ENCODE measurements around the gene DNAH7. TPM values are rescaled to one million over a fixed set of nuclear protein-coding genes. Genes with fewer than 3 reads are reported as not detected.

Gene DNAH7
- total and polyA plus RNA-seq, 2 donors (not counting 3 experiments of a cell fraction or from before 2014, with no cell fraction given) = 0.15 to 0.24 TPM

- Histone ChIP-seq H3K9me3 (replicated peaks; ENCODE audit: control insufficient read depth, insufficient read depth, low read length) (no peaks in the 10 kb centered on the region), H3K9ac (replicated peaks; ENCODE audit: extremely low read depth, insufficient read depth, low read length) (no peak overlapping the region), H3K27me3 (ENCODE audit: control insufficient read depth in 2 of 2, insufficient read depth in 2 of 2, low read length in 2 of 2) (no peaks in the 10 kb centered on the region), H3K36me3 (ENCODE audit: control insufficient read depth in 2 of 2, extremely low read depth in 1 of 2, insufficient read depth in 2 of 2, low read length in 2 of 2) (no peaks in the 10 kb centered on the region), H3K4me3 (replicated peaks in 1 of 3; ENCODE audit: insufficient read depth in 1 of 3, low read depth in 1 of 3, low read length in 3 of 3) (no peak overlapping the region), H3K79me2 (ENCODE audit: control insufficient read depth, insufficient read depth, low read length) (no peaks in the 10 kb centered on the region), H4K20me1 (replicated peaks; ENCODE audit: control insufficient read depth, extremely low read depth, insufficient read depth, low read length) (no peaks in the 10 kb centered on the region), H3K9me1 (replicated peaks; ENCODE audit: control insufficient read depth, extremely low read depth, insufficient read depth, low read length) (no peaks in the 10 kb centered on the region), H3K27ac (ENCODE audit: insufficient read depth, low read depth, low read length) (no peak overlapping the region), H3K4me1 (ENCODE audit: control insufficient read depth, extremely low read depth, insufficient read depth, low read length) (no peaks in the 10 kb centered on the region), H3K4me2 (ENCODE audit: insufficient read depth, low read length) (no peak overlapping the region), H2AFZ (ENCODE audit: low read depth, low read length) (no peak overlapping the region)
- ChIA-PET POLR2A (no interaction called here), CTCF (no interaction called here)
- FAIRE-seq = no peak
- no peak for DNase-seq (ENCODE audit: low read depth, low spot score)
- intact Hi-C loops (cut with micrococcal nuclease) (no loop called here), dilution Hi-C loops (cut with MboI; ENCODE audit: extremely low pct_ligation_motif_present, low sequenced_read_pairs) (no loop called here)
- no TSS peak for BruUV-seq (replicated peaks)
- TF ChIP-seq GATA2 (IDR thresholded peaks at IDR 0.05; ENCODE audit: insufficient read depth, insufficient read length, low read depth, low read length) (no peak), MYC (IDR thresholded peaks at IDR 0.05; ENCODE audit: low read depth, low read length) (no peak), EZH2 (IDR thresholded peaks at IDR 0.05; ENCODE audit: borderline replicate concordance, low read depth, low read length, severe bottlenecking) (no peak), POLR2A (IDR thresholded peaks at IDR 0.05; ENCODE audit: low read depth, low read length) (no peak), JUN (IDR thresholded peaks at IDR 0.05; ENCODE audit: borderline replicate concordance, insufficient read depth, insufficient read length, low read depth) (no peak), CTCF (IDR thresholded peaks at IDR 0.05; ENCODE audit: extremely low read depth in 1 of 2, insufficient read depth in 1 of 2, low read depth in 1 of 2, low read length in 2 of 2) (no peak), MAX (IDR thresholded peaks at IDR 0.05; ENCODE audit: insufficient read depth, insufficient read length) (no peak), POLR2AphosphoS5 (IDR thresholded peaks at IDR 0.05; ENCODE audit: insufficient read depth, low read depth, low read length) (no peak), FOS (IDR thresholded peaks at IDR 0.05; ENCODE audit: borderline replicate concordance, insufficient read depth, low read length) (no peak)
Observed at GRCh38 chr2:195864316-195864715, 204.3 kb downstream of the DNAH7 start.
